Measurements from ENCODE around the gene BUD31. TPM values are rescaled to one million over a fixed set of nuclear protein-coding genes. Genes with fewer than 3 reads are reported as not detected.
A peak's percentile ranks its signal among the peaks of the same experiment; 100 is the strongest.

BUD31 gene
- total and polyA plus RNA-seq, 9 of the 15 experiments (the other 6 are each of a cell fraction or from before 2014, with no cell fraction given): 105 to 342 (median 247) TPM

DNA sequence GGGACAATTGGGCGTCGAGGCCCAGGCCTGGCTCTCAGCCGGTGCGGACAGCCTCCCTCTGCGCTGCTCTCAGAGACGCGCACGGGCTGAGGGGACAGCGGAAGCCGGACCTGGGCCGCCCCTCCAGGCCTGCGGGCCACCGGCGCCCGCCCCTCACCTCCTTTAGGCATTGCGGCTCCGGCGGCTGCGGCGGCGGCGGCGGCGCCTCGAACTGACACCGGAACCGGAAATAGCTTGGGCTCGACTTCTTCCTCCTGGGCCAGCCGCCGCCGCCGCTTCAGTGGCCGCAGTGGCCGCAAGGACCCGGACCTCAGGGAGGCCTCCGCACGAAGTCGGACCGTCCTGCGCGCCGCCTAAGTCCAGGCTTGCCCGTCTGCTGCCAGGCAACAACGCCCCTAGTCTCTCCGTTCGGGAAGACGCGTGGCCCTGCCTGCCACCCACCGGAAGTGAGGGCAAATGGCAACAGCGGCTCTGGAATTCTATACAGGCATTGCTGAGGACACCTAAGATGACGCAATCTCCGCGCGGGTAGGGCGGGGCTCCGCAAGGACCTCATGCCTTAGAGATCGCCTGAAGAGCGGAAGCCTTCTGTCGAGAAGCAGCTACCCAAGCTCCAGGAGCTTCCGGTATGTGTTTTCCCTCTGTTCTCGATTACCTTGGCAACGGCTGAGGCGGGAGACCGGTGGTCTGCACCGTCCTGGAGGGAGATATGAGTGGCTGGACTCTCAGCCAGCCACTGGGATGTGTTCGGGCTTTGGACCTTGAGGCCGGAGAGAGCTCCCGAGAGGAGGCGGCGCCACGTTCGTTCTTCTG is at the start of gene BUD31, which contains the start of gene PDAP1 (continued):
- no peak; the same call in 1 of the 2 replicates for TF ChIP-seq GATAD2B (IDR thresholded peaks at IDR 0.05; ENCODE audit: borderline replicate concordance)
- TF ChIP-seq HMGN3 (IDR thresholded peaks at IDR 0.05; ENCODE audit: borderline replicate concordance, extremely low read depth, insufficient read length, low read depth, low read length): peak; percentile 88
- TF ChIP-seq ARHGAP35 (IDR thresholded peaks at IDR 0.05; ENCODE audit: partially characterized antibody): no peak
- TF ChIP-seq, protein P1, sequence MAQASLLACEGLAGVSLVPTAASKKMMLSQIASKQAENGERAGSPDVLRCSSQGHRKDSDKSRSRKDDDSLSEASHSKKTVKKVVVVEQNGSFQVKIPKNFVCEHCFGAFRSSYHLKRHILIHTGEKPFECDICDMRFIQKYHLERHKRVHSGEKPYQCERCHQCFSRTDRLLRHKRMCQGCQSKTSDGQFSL (CRISPR knock-in tag; IDR thresholded peaks at IDR 0.05): no peak
- TF ChIP-seq, protein P1 (tag; IDR thresholded peaks at IDR 0.05): no peak
- peak; percentile 65 to 72 for TF ChIP-seq NRF1 (conservative IDR thresholded peaks at IDR 0.05 in 1 of 2, IDR thresholded peaks at IDR 0.05 in 1 of 2)
- TF ChIP-seq ATF1 (CRISPR knock-in tag; IDR thresholded peaks at IDR 0.05): no peak
- TF ChIP-seq ATF1 (tag; IDR thresholded peaks at IDR 0.05): peak; percentile 96
- TF ChIP-seq CTBP1 (IDR thresholded peaks at IDR 0.05; ENCODE audit: borderline replicate concordance): peak; percentile 81; the same call in 1 of the 2 replicates
- TF ChIP-seq CCAR2 (IDR thresholded peaks at IDR 0.05; ENCODE audit: low read depth, low read length): no peak
- peak; percentile 71 for TF ChIP-seq GMEB1 (CRISPR knock-in tag; IDR thresholded peaks at IDR 0.05)
- TF ChIP-seq ZFX (CRISPR knock-in tag; IDR thresholded peaks at IDR 0.05): peak; percentile 89
- no peak for TF ChIP-seq ZNF146 (CRISPR knock-in tag; IDR thresholded peaks at IDR 0.05; ENCODE audit: unreplicated experiment)
- TF ChIP-seq GTF2E2 (tag; IDR thresholded peaks at IDR 0.05): peak; percentile 94
- peak; percentile 80 for TF ChIP-seq PCBP1 (IDR thresholded peaks at IDR 0.05; ENCODE audit: low read depth, low read length, poor library complexity, severe bottlenecking)
- TF ChIP-seq, protein P2, sequence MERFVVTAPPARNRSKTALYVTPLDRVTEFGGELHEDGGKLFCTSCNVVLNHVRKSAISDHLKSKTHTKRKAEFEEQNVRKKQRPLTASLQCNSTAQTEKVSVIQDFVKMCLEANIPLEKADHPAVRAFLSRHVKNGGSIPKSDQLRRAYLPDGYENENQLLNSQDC (CRISPR knock-in tag; IDR thresholded peaks at IDR 0.05): peak; percentile 89
- TF ChIP-seq HIVEP1 (CRISPR knock-in tag; IDR thresholded peaks at IDR 0.05): 0 out of 2 replicates have a peak, but pooled peaks have one; percentile 2
- no peak for TF ChIP-seq PHB (CRISPR knock-in tag; IDR thresholded peaks at IDR 0.05)
- TF ChIP-seq L3MBTL2 (IDR thresholded peaks at IDR 0.05): peak; percentile 53; the same call in 1 of the 2 replicates
- no peak for TF ChIP-seq MCM2 (IDR thresholded peaks at IDR 0.05; ENCODE audit: low read depth)
- no peak for TF ChIP-seq ZNF124 (CRISPR knock-in tag; IDR thresholded peaks at IDR 0.05)
- peak; percentile 99 for TF ChIP-seq DACH1 (IDR thresholded peaks at IDR 0.05; ENCODE audit: partially characterized antibody)
- no peak for TF ChIP-seq ZNF184 (CRISPR knock-in tag; IDR thresholded peaks at IDR 0.05)
- no peak for TF ChIP-seq BDP1 (IDR thresholded peaks at IDR 0.05; ENCODE audit: insufficient read depth, insufficient read length)
- TF ChIP-seq SP1 (CRISPR knock-in tag; IDR thresholded peaks at IDR 0.05): peak; percentile 94
- TF ChIP-seq SMAD4 (CRISPR knock-in tag; conservative IDR thresholded peaks at IDR 0.05): peak; percentile 87
- TF ChIP-seq, protein P3, sequence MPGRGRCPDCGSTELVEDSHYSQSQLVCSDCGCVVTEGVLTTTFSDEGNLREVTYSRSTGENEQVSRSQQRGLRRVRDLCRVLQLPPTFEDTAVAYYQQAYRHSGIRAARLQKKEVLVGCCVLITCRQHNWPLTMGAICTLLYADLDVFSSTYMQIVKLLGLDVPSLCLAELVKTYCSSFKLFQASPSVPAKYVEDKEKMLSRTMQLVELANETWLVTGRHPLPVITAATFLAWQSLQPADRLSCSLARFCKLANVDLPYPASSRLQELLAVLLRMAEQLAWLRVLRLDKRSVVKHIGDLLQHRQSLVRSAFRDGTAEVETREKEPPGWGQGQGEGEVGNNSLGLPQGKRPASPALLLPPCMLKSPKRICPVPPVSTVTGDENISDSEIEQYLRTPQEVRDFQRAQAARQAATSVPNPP (IDR thresholded peaks at IDR 0.05; ENCODE audit: borderline replicate concordance, insufficient read depth, insufficient read length): no peak
